HG03457 (cell line): ENCODE results near the gene CPEB4.

Experiments used
- ATAC-seq: cut with Tn5 transposase; IDR thresholded peaks from one replicate; pipeline ENCODE4 v1.9.1; 2021; ENCODE audit warnings: moderate number of reproducible peaks; ENCODE audit not compliant: unreplicated experiment

The CPEB4 gene

GRCh38 chr5:173940269-173940668, 52.1 kb downstream of the CPEB4 start:
- ATAC-seq, result no peak

GRCh38 chr5:173941102-173941501, 53.0 kb downstream of the CPEB4 start:
- no peak for ATAC-seq

- ATAC-seq, result no peak
Measured at GRCh38 chr5:173941758-173942401, 53.7 kb downstream of the CPEB4 start.

- ATAC-seq, result no peak
Measured at GRCh38 chr5:173944511-173944910, 56.4 kb downstream of the CPEB4 start.

- ATAC-seq, result no peak
Measured at GRCh38 chr5:173945160-173945559, 57.0 kb downstream of the CPEB4 start.

GRCh38 chr5:173946323-173946722, 58.2 kb downstream of the CPEB4 start:
- no peak for ATAC-seq

- ATAC-seq, result no peak
Measured at GRCh38 chr5:173950829-173951228, 62.7 kb downstream of the CPEB4 start.

- ATAC-seq, result no peak
Measured at GRCh38 chr5:173953528-173954090, 65.5 kb downstream of the CPEB4 start.

- no peak for ATAC-seq
Measured at GRCh38 chr5:173954671-173955521, 66.7 kb downstream of the CPEB4 start.

GRCh38 chr5:173960986-173961385, 72.8 kb downstream of the CPEB4 start:
- ATAC-seq, result no peak

- ATAC-seq, result no peak
Measured at GRCh38 chr5:173961418-173961817, 73.3 kb downstream of the CPEB4 start.

- ATAC-seq, result no peak
Measured at GRCh38 chr5:173962436-173962972, 74.4 kb downstream of the CPEB4 start.

GRCh38 chr5:173963182-173963838, 75.2 kb downstream of the CPEB4 start:
- no peak for ATAC-seq

- no peak for ATAC-seq
Measured at GRCh38 chr5:173963867-173964441, 75.8 kb downstream of the CPEB4 start.

- ATAC-seq, result no peak
Measured at GRCh38 chr5:173964506-173964905, 76.4 kb downstream of the CPEB4 start.

- ATAC-seq, result no peak
Measured at GRCh38 chr5:173967241-173967640, 79.1 kb downstream of the CPEB4 start.

- no peak for ATAC-seq
Measured at GRCh38 chr5:173968154-173968797, 80.1 kb downstream of the CPEB4 start.

GRCh38 chr5:173969167-173970049, 81.3 kb downstream of the CPEB4 start:
- ATAC-seq, result no peak

GRCh38 chr5:173970878-173971650, 82.9 kb downstream of the CPEB4 start:
- no peak for ATAC-seq
